ENCODE results near the gene SLC35E1. TPM values are rescaled to one million over a fixed set of nuclear protein-coding genes. Genes with fewer than 3 reads are reported as not detected.

SLC35E1 gene
- total and polyA plus RNA-seq, 2 of the 13 experiments (the other 11 are each of a cell fraction or from before 2014, with no cell fraction given) = 21.2 to 46.5 TPM

- no peak overlapping the region for H3K27ac ChIP-seq (ENCODE audit: extremely low read length, insufficient read depth, low read length)
- peaks cover 0 to 1% of the 10 kb centered on the region in 2 experiments; a peak in 3 of 5 replicates for H3K36me3 ChIP-seq (replicated peaks in 1 of 2; ENCODE audit: control insufficient read depth in 1 of 2, insufficient read depth in 2 of 2, low read length in 2 of 2)
- over 99% methylated on average over 9 of the region's 12 CpGs for WGBS (ENCODE audit: low lambda C conversion rate)
- no peak overlapping the region for H3K4me2 ChIP-seq (ENCODE audit: low read depth, low read length)
- H3K27me3 ChIP-seq (ENCODE audit: control insufficient read depth in 1 of 2, insufficient read depth in 2 of 2, low read length in 2 of 2) = no peaks in the 10 kb centered on the region
- BruUV-seq (replicated peaks) = no TSS peak
- 0 out of 2 replicates have a peak, but pooled peaks cover 6% of the 10 kb centered on the region for H3K4me1 ChIP-seq (ENCODE audit: insufficient read depth, low read length)
- no peak overlapping the region for H3K4me3 ChIP-seq (replicated peaks in 1 of 3; ENCODE audit: insufficient read depth in 1 of 3, low read depth in 2 of 3, low read length in 3 of 3)
- in situ Hi-C loops (cut with HindIII; ENCODE audit: extremely low pct_ligation_motif_present, low pct_unique_long_range_greater_than_20kb) = no loop called here
- CTCF ChIA-PET (ENCODE audit: low intra/inter-chr PET ratio, low total read pairs) = no interaction called here
- FAIRE-seq (no peak), ATAC-seq (no peak), DNase-seq (ENCODE audit: low spot score) (no peak)
- peaks cover 91% of the 10 kb centered on the region for H3K79me2 ChIP-seq (ENCODE audit: insufficient read depth, low read length)
- H3K9ac ChIP-seq (ENCODE audit: insufficient read depth, low read depth, low read length) = no peak overlapping the region
- peaks cover 8% of the 10 kb centered on the region; the same call in 1 of the 2 replicates for H4K20me1 ChIP-seq (ENCODE audit: insufficient read depth, low read length)
- intact Hi-C loops (cut with micrococcal nuclease; ENCODE audit: unreplicated experiment) = no loop called here
- POLR2A ChIA-PET = no interaction called here
- no peaks in the 10 kb centered on the region for H3K9me3 ChIP-seq (ENCODE audit: low read length)
- no peak overlapping the region for H2AFZ ChIP-seq (ENCODE audit: low read length)
- TF ChIP-seq WIZ (CRISPR knock-in tag; IDR thresholded peaks at IDR 0.05) (no peak), TAF1 (CRISPR knock-in tag; IDR thresholded peaks at IDR 0.05) (no peak), ZBTB1 (CRISPR knock-in tag; IDR thresholded peaks at IDR 0.05; ENCODE audit: borderline replicate concordance) (no peak)
These were observed 35.6 kb upstream of the SLC35E1 start for GRCh38 chr19:16607819-16608218.

- H4K20me1 ChIP-seq (ENCODE audit: insufficient read depth, low read length) = peaks cover 12% of the 10 kb centered on the region; the same call in 1 of the 2 replicates
- ChIA-PET POLR2A (no interaction called here), CTCF (ENCODE audit: low intra/inter-chr PET ratio, low total read pairs) (no interaction called here)
- no peak overlapping the region for H3K27ac ChIP-seq (ENCODE audit: extremely low read length, insufficient read depth, low read length)
- ATAC-seq = no peak
- H3K79me2 ChIP-seq (ENCODE audit: insufficient read depth, low read length) = peaks cover 89% of the 10 kb centered on the region
- peaks cover 0 to 1% of the 10 kb centered on the region in 2 experiments; a peak in 2 of 5 replicates for H3K36me3 ChIP-seq (replicated peaks in 1 of 2; ENCODE audit: control insufficient read depth in 1 of 2, insufficient read depth in 2 of 2, low read length in 2 of 2)
- no TSS peak for BruUV-seq (replicated peaks)
- peaks cover 15% of the 10 kb centered on the region for H3K4me1 ChIP-seq (ENCODE audit: insufficient read depth, low read length)
- H3K9ac ChIP-seq (ENCODE audit: insufficient read depth, low read depth, low read length) = no peak overlapping the region
- intact Hi-C loops (cut with micrococcal nuclease; ENCODE audit: unreplicated experiment) (no loop called here), in situ Hi-C loops (cut with HindIII; ENCODE audit: extremely low pct_ligation_motif_present, low pct_unique_long_range_greater_than_20kb) (no loop called here)
- DNase-seq (ENCODE audit: low spot score) = no peak
- no peak for FAIRE-seq
- no peaks in the 10 kb centered on the region for H3K9me3 ChIP-seq (ENCODE audit: low read length)
- no peak overlapping the region for H3K4me3 ChIP-seq (replicated peaks in 1 of 3; ENCODE audit: insufficient read depth in 1 of 3, low read depth in 2 of 3, low read length in 3 of 3)
- no peaks in the 10 kb centered on the region for H3K27me3 ChIP-seq (ENCODE audit: control insufficient read depth in 1 of 2, insufficient read depth in 2 of 2, low read length in 2 of 2)
- no peak overlapping the region for H3K4me2 ChIP-seq (ENCODE audit: low read depth, low read length)
- no peak overlapping the region for H2AFZ ChIP-seq (ENCODE audit: low read length)
- 96% methylated on average over 8 of the region's 8 CpGs for WGBS (ENCODE audit: low lambda C conversion rate)
- no peak for TF ChIP-seq CSRNP1 (CRISPR knock-in tag; IDR thresholded peaks at IDR 0.05)
- no peak for TF ChIP-seq FIP1L1 (IDR thresholded peaks at IDR 0.05; ENCODE audit: borderline replicate concordance, insufficient read depth, low read depth, low read length)
- TF ChIP-seq DMTF1 (CRISPR knock-in tag; IDR thresholded peaks at IDR 0.05) = no peak
- no peak for TF ChIP-seq ZSCAN31 (CRISPR knock-in tag; IDR thresholded peaks at IDR 0.05; ENCODE audit: low read depth)
- no peak for TF ChIP-seq NFKB2 (CRISPR knock-in tag; IDR thresholded peaks at IDR 0.05; ENCODE audit: borderline replicate concordance)
- no peak for TF ChIP-seq SNAI1 (CRISPR knock-in tag; IDR thresholded peaks at IDR 0.05; ENCODE audit: borderline replicate concordance)
- TF ChIP-seq TFDP2 (CRISPR knock-in tag; IDR thresholded peaks at IDR 0.05) = no peak
- no peak for TF ChIP-seq ZNF333 (CRISPR knock-in tag; IDR thresholded peaks at IDR 0.05; ENCODE audit: borderline replicate concordance)
These were observed 33.4 kb upstream of the SLC35E1 start for GRCh38 chr19:16605553-16605994.

Measured in HepG2 (cell line).